Esophagus squamous epithelium (tissue), 5 donors: ENCODE results near the gene UAP1L1. TPM values are rescaled to one million over a fixed set of nuclear protein-coding genes. Genes with fewer than 3 reads are reported as not detected.

Experiments
- DNase-seq: peaks from one replicate; lab custom pipeline; 2025; lab: John Stamatoyannopoulos, UW
- H3K27ac ChIP-seq, 4 donors: fragments of 200-600 bp; sonication (generic); one replicate each; pipeline ENCODE4 v1.5.1; 2016 to 2019; ENCODE audit warnings: mild to moderate bottlenecking in 1 of 4
- H3K27me3 ChIP-seq, 4 donors: fragments of 200-600 bp; sonication (generic); 1 replicate in 3 of 4; 2 replicates in 1 of 4; pipeline versions ENCODE4 v1.5.1 to v1.6.0; 2017 to 2021; ENCODE audit warnings: antibody characterized with exemption in 1 of 4
- H3K36me3 ChIP-seq, 3 donors: fragments of 200-600 bp; sonication (generic); one replicate each; pipeline ENCODE4 v1.5.1; 2016 to 2019
- H3K4me1 ChIP-seq, 3 donors: fragments of 200-600 bp; sonication (generic); one replicate each; pipeline ENCODE4 v1.5.1; 2017 to 2019
- H3K4me3 ChIP-seq, 4 donors: fragments of 200-600 bp; sonication (generic); 1 replicate in 3 of 4; 2 replicates in 1 of 4; pipeline ENCODE4 v1.5.1; 2016 to 2019; ENCODE audit warnings: mild to moderate bottlenecking in 2 of 4, moderate library complexity in 1 of 4
- H3K9me3 ChIP-seq, 3 donors: fragments of 200-600 bp; sonication (generic); one replicate each; pipeline ENCODE4 v1.5.1; 2016 to 2019
- POLR2A ChIP-seq, 4 donors: fragments of 450-650 bp; IDR thresholded peaks; one replicate each; pipeline ENCODE4 v1.6.1; 2017; ENCODE audit warnings: antibody characterized with exemption in 4 of 4, mild to moderate bottlenecking in 4 of 4, moderate library complexity in 3 of 4
- WGBS, 2 donors: methylation state at CpG; one replicate each; pipeline ENCODE4 v1.1.5; 2018; 5-methylcytosine and 5-hydroxymethylcytosine counted together
- intact Hi-C: fragments of 100-400 bp; cut with DNase I; formaldehyde crosslinking; loops from one replicate; pipeline ENCODE4 v1.15.0; 2022
- total RNA-seq, 4 donors: library from RNA; depleted of rRNA; stranded (reverse); fragments of >200 nt; gene quantifications; one replicate each; pipeline ENCODE4 v1.1.0, GENCODE V29; 2016
- TF ChIP-seq, protein P1 (sequence below), 6 experiments: fragments of 450-650 bp in 4 of 6; fragments of 200-600 bp in 2 of 6; sonication (generic) in 2 of 6; IDR thresholded peaks; one replicate each; pipeline ENCODE4 v1.5.1; 2016 to 2019; ENCODE audit warnings: antibody characterized with exemption in 6 of 6, mild to moderate bottlenecking in 4 of 6, moderate library complexity in 4 of 6
- donor health status: DM: yes; HTN: yes; CAD: no.

UAP1L1 gene
- total RNA-seq, 4 donors from 2014 or later, result 2.2 to 4.7 (median 3.7) TPM

- intact Hi-C loops, result no loop called here
- peaks cover 7 to 48% (median 9%) of the 10 kb centered on the region in 3 donors for H3K36me3 ChIP-seq
- TF ChIP-seq POLR2A (IDR thresholded peaks at IDR 0.05), result no peak
- TF ChIP-seq, protein P1, sequence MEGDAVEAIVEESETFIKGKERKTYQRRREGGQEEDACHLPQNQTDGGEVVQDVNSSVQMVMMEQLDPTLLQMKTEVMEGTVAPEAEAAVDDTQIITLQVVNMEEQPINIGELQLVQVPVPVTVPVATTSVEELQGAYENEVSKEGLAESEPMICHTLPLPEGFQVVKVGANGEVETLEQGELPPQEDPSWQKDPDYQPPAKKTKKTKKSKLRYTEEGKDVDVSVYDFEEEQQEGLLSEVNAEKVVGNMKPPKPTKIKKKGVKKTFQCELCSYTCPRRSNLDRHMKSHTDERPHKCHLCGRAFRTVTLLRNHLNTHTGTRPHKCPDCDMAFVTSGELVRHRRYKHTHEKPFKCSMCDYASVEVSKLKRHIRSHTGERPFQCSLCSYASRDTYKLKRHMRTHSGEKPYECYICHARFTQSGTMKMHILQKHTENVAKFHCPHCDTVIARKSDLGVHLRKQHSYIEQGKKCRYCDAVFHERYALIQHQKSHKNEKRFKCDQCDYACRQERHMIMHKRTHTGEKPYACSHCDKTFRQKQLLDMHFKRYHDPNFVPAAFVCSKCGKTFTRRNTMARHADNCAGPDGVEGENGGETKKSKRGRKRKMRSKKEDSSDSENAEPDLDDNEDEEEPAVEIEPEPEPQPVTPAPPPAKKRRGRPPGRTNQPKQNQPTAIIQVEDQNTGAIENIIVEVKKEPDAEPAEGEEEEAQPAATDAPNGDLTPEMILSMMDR (IDR thresholded peaks at IDR 0.05), result no peak
- H3K9me3 ChIP-seq, result no peaks in the 10 kb centered on the region
- no peak overlapping the region for H3K4me3 ChIP-seq
- H3K27ac ChIP-seq, result no peak overlapping the region
- 80 to 93% methylated on average over 1 to 7 of the region's 24 CpGs for WGBS, 2 donors
- H3K27me3 ChIP-seq, result no peaks in the 10 kb centered on the region
- H3K4me1 ChIP-seq, result peaks cover 39 to 69% (median 42%) of the 10 kb centered on the region in 3 donors
- no peak for DNase-seq
These were observed 3.2 kb downstream of the UAP1L1 start for GRCh38 chr9:137080260-137081122.

DNA sequence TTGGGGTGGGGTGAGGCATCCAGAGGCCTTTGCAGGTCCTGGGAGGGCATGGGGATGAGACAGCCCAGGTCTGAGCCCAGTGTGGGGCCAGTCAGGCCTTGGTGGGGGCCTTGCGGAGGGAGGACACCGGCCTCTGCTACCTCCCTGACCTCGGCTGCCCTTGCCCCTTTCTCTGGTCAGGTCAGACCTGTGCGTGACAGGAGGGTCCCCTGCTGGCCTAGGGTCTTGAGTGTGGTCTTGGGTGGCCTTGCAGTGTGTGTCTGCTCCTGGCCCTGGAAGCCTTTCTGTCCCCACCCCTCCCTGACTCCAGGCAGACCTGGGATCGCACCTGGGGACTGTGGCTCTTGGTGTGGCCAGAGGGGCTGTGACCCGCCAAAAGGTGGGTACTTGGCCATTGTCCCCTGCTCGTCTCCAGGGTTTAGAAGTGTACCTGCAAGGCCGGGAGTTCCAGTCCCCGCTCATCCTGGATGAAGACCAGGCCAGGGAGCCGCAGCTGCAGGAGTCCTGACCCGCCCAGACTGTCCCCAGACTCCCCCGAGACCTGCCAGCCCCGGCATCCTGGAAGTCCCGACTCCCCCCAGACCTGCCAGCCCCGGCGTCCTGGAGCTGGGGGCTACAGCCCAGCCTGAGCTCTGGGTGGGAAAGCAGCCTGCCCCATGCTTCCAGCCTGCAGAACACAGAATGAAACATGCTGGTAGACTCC, 5.1 kb downstream of the UAP1L1 start:
- no peak for DNase-seq
- TF ChIP-seq POLR2A (IDR thresholded peaks at IDR 0.05), result no peak
- TF ChIP-seq, protein P1 (IDR thresholded peaks at IDR 0.05), result no peak
- Histone ChIP-seq H3K27ac (peak overlapping the region; percentile 80 to 99 (median 88)), H3K4me3 (no peak overlapping the region), H3K36me3 (peaks cover 7 to 48% (median 9%) of the 10 kb centered on the region in 3 donors), H3K9me3 (no peaks in the 10 kb centered on the region), H3K4me1 (peaks cover 42 to 69% (median 44%) of the 10 kb centered on the region in 3 donors), H3K27me3 (no peaks in the 10 kb centered on the region)
- no CpG with 5 or more reads among the region's 16 CpGs for WGBS, 2 donors
- intact Hi-C loops, result no loop called here

GRCh38 chr9:137082925-137083290, 5.6 kb downstream of the UAP1L1 start:
- Histone ChIP-seq H3K4me1 (peaks cover 46 to 70% (median 48%) of the 10 kb centered on the region in 3 donors), H3K27me3 (no peaks in the 10 kb centered on the region), H3K4me3 (no peak overlapping the region), H3K27ac (peak overlapping the region; percentile 80 to 99 (median 88)), H3K36me3 (peaks cover 7 to 48% (median 9%) of the 10 kb centered on the region in 3 donors), H3K9me3 (no peaks in the 10 kb centered on the region)
- no peak for DNase-seq
- WGBS, 2 donors, result 33% methylated on average over 1 of the region's 8 CpGs; no CpG with 5 or more reads in 1 of the 2 donors
- no peak for TF ChIP-seq POLR2A (IDR thresholded peaks at IDR 0.05)
- TF ChIP-seq, protein P1 (IDR thresholded peaks at IDR 0.05), result no peak
- intact Hi-C loops, result no loop called here

- Histone ChIP-seq H3K27me3 (no peaks in the 10 kb centered on the region), H3K4me1 (peaks cover 45 to 70% (median 48%) of the 10 kb centered on the region in 3 donors), H3K27ac (peak overlapping the region; percentile 80 to 99 (median 88)), H3K4me3 (no peak overlapping the region), H3K36me3 (peaks cover 7 to 48% (median 9%) of the 10 kb centered on the region in 3 donors), H3K9me3 (no peaks in the 10 kb centered on the region)
- intact Hi-C loops, result no loop called here
- DNase-seq, result no peak
- WGBS, 2 donors, result 13 to 30% methylated on average over 6 to 12 of the region's 12 CpGs
- TF ChIP-seq, protein P1 (IDR thresholded peaks at IDR 0.05), result no peak
- peak in 1 of 4 donors; percentile 42 for TF ChIP-seq POLR2A (IDR thresholded peaks at IDR 0.05)
These were observed 6.2 kb downstream of the UAP1L1 start for GRCh38 chr9:137083394-137084004.
